GF-D8 (cell line): Measurements from ENCODE around the gene CLN5.
"Not testable (repeated sequence)": the region's sequence is repeated elsewhere in the genome, so short reads cannot be mapped to it uniquely, and the experiment has no call there.

ENCODE experiments used
- DNase-seq: peaks from one replicate; lab custom pipeline; 2025; lab: John Stamatoyannopoulos, UW

CLN5 gene

DNA sequence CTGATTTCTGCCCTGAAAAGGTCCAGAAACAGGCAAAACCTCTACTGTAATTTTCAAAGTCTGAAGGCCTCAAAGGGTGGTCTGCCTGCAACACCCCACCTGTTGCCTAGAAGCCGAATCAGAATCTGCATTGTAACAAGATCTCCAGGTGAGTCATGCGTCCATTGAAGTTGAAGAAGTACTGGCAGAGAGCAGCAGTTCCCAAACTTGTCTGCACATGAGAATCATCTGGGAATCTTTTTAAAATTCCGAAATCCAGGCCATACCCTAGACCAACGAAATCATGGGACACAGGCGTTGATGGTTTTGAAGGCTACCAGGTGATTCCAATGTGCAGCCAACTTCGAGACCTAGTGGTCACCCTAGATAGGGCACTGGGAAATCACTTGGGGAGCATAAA lies 16.0 kb upstream of the CLN5 start:
- no peak for DNase-seq

DNA sequence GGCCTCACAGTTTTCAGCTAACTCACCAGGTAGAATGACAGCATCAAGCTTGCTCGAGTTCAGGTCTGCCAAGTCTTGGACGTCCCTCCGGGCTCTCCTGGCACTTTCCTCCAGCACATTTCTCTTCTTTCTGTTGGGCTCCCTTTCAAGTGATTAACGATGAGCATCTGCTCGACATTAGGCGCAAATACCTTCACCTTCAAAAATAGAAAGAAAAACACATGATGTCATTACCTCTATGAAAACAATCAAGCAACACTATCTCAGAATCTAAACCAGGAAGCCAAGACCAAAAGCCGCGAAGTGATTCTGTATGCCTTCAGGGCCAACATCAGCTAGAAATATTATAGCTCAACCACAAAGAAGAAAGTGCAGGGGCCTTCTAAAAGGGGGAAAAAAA lies 15.4 kb upstream of the CLN5 start:
- DNase-seq, result no peak

DNA sequence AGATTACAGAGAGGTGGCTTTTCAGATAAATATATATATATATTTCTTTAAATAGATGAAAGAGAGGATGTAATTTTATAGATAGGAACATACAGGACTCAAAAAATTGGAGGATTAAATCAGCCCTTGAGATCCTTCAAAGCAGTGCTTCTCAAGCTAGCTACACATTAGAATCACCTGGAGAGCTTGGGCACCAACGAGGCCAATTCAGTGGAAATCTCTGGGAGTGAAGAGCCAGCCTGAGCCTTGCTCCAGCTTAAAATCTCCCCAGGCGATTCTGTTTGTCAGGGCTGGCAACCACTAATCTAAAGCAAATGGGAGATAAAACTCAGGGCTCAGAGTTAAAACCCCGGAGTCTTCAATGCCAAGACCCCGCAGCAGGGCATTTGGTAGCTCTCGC lies 15.0 kb upstream of the CLN5 start:
- DNase-seq, result no peak

DNA sequence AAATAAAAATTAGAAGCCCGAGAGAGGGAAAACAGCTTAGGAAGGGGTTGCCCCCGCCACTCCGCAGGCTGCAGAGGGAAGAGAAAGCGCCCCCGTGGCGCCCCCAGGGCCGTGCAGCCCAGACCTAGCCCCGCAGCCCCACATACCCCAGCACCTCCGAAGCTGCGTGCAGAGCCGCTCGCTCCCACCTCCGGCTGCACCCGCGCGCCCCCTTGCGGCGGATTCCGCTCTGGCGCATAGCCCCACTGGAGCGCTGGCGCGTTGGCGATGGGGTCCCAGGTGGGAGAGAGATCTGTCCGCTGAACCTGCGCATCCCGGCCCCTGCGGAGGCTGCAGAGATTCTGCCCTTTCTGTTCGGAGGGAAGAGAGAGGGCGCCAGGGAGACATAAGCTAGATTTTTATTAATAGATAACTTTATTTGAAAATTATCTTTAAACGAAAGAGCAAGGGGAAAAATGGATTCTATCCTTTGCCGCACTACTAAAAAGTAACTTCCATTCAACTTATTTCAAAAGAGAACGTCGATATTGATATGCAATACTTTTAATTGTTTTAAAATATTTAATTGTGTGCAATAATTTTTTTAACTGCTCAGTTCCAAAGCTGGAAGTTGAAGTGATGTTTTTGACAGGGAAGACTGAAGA lies 11.7 kb upstream of the CLN5 start:
- DNase-seq, result no peak

DNA sequence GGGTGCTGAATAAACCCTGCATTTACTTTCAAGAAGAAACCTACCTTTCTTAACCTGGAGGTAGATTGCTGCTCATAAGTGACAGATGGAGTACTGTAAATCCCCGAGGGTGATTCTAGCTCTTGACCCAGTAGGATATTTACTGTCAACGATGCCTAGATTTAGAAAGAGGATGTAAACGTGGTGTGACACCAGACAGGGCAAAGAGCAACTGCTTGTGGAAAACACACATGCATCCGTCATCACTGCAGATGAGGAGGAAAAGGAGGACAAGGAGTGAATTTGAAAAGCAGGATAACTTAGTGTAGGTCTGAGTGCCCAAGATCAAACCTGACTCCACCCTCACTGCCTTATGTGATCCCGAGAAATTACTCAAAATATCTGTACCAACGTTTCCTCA lies 9.8 kb upstream of the CLN5 start:
- DNase-seq, result no peak

DNA sequence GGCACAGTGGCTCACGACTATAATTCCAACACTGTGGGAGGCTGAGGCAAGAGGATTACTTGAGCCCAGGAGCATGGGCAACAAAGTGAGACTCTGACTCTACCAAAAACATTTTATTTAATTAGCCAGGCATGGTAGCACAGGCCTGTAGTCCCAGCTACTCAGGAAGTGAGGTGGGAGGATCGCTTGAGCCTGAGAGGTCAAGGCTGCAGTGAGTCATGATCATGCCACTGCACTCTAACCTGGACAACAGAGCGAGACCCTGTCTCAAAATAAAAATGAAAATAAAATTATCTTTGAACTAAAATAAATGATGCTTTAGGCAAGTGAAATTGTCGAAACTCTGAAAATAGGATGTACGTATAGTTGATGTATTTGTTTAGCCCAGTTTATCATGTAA lies 8.2 kb upstream of the CLN5 start:
- no peak for DNase-seq

DNA sequence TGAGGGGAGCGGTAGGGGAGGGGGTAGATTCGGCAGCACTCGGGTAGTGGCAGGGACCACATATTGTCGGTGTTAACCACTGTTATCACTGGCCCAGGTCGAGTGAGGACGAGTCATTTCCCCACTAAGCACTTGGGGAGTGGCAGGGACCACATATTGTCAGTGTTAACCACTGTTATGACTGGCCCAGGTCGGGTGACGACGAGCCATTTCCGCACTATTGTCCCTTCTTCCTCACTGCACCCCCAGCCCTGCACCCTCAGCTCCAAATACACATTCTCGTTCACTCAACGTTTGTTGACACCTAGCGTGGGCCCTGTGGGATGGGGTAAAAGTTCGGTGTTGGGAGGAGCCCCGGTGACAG lies 467 bp upstream of the CLN5 start:
- DNase-seq, result no peak

DNA sequence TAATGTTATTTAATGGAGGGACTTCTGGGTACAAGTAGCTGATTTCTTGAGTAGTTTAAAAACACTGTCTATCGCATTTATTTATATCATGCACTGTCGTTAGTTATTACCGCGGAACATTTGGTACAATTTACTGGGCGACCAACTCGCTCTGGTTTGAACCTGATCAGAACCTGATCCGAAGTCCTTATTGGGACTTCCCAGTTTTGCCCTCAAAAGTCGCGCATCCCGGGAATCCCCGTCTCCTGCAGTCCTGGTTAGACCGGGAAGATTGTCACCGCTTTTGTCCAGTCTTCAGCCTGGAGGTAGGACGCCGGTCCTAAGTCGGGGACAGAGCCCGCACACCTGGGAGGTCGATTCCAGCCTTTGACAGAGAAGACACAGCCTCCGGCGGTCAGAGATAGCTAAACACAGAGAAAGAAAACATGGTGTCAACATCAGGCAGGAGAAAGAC lies 694 bp downstream of the CLN5 start:
- DNase-seq, result no peak

DNA sequence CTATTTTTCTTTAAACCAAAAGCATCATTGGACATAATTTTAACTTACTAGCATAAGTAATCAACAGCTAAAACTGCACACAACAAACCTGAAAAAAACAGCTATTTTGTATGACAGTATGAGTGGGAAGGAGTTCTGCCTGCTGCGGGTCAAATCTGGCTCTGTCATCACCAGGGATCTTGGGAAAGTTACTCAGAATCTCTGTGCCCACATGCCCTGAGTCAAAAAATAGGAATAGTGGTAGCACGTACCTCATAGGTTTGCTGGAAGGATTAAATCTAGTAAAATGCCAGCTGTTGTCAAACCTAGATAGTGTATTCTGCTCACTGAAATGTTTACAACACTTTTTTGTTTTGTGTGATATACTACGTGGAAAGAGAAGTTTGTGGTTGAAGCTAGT lies 1.1 kb downstream of the CLN5 start:
- DNase-seq, result no peak

DNA sequence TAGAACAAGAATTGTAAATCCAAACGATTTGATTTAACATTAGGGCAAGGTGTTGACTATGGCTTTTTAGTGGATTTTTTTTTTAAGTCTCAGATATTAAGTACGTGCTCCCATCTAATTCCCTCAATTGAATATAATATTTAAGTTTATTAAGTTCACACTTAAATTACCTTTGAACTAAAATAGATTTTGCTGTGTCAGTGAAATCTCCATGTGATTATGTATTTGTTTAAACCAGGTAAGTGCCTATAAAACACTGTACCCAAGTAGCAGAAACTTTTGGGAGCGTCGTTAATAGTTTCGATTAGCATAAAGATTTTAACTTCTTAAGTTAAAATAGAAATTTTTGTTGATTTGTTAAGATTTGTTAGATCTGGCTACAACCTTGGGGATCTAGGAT lies 1.6 kb downstream of the CLN5 start:
- no peak for DNase-seq

DNA sequence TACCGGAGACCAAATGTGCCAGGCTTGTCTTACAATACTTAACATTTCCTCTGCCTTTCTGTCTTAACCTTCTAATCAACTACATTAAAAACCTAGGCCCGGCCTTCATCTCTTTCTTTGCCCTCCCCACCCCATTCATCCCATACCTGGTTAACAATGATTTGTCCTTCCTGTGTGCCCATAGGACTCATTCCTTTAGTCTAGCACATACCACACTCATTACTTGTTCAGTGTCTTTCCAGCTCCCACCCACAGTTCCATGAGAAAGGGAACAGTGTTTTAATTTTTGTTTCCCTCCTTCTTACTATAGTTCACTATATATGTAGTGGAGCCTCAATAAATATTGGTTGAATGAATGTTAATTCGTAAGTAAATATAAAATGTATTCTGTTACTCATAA lies 2.4 kb downstream of the CLN5 start:
- no peak for DNase-seq

DNA sequence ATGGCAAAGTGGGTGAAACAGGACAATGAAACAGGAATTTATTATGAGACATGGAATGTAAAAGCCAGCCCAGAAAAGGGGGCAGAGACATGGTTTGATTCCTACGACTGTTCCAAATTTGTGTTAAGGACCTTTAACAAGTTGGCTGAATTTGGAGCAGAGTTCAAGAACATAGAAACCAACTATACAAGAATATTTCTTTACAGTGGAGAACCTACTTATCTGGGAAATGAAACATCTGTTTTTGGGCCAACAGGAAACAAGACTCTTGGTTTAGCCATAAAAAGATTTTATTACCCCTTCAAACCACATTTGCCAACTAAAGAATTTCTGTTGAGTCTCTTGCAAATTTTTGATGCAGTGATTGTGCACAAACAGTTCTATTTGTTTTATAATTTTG lies 8.6 kb downstream of the CLN5 start:
- DNase-seq, result no peak

DNA sequence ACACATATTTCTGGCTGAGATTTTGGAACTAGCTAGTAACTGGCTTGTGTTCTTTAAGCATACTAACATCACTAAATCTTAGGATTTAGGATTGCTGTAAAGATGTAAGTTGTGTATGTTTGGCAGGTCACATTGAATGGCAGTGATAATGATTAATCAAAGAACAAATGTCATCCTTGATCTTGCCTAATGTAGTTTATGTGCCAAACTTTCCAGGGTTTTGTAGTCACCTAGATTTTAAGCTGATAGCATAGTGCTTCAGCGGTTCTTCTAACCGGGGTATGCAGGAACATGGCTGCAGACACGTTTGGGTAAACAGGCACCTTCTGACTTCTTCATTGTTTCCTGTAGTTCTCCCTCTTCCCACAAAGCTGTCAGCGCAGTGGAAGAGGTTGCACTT lies 9.7 kb downstream of the CLN5 start:
- DNase-seq, result no peak

DNA sequence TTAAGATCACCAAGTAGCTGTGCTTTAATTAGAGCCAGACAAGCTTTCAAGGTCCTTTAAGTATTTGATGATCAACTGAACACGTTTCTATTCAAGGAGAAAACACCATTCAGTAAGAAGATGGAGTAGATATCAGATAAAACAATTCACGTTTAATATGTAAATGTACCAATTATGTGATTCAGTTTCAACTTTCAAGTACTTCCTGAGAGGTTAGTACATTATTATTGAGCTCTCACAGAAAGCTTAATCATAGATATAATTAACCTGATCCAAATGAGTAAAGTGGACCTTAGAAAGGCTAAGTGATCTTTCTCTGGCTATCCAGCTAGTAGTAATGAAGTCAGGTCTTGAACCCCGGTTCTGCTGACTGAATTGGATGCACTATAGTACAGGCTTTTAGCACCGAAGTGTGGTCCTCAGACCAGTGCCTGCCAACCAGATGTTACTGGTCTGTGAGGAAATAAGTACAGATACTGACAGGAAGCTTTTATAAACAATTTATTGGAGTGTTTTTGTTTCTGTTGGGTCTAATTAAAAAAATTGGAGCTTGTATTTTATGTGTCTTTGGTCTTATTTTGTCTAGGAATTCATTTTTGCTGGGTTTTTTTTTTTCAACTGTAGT lies 10.2 kb downstream of the CLN5 start:
- DNase-seq, result no peak

DNA sequence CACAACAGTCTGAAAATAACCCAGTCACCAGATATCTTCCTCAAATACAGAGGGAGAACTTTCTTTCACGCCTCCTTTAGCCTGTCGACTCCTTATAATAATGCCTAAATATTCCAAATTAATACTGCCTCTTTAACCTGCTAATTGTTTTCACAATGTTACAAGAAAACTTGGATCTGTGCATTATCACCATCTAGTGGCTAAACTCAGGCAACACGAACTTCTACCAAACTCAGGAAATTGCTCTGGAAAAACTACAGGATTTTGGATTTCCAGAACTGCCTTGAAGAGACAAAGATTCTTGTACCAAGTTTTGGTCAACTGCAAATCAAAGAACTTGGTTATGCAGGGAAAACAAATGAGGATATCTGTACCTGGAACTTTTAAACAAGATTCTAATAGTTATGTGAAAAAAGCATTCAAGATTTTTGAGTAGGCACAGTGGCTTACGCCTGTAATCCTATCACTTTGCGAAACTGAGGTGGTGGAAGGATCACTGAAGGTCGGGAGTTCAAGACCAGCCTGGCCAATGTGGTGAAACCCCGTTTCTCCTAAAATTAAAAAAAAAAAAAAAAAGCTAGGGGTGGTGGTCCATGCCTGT lies 10.8 kb downstream of the CLN5 start:
- no peak for DNase-seq

DNA sequence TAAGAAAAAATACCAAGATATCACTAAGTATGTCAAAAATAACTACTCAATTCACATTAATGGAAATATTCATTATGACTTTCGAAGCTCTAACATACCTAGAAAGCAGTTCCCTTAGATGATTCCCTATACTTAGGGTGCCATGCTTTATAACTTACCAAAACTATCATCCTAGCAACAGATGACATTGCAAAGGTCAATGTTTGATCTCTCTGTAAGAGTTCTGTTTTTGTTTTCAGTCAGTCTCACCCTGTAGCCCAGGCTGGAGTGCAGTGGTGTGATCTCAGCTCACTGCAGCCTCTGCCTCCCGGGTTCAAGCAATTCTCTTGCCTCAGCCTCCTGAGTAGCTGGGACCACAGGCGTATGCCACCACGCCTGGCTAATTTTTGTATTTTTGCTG lies 16.5 kb downstream of the CLN5 start:
- DNase-seq, result not testable (repeated sequence)

DNA sequence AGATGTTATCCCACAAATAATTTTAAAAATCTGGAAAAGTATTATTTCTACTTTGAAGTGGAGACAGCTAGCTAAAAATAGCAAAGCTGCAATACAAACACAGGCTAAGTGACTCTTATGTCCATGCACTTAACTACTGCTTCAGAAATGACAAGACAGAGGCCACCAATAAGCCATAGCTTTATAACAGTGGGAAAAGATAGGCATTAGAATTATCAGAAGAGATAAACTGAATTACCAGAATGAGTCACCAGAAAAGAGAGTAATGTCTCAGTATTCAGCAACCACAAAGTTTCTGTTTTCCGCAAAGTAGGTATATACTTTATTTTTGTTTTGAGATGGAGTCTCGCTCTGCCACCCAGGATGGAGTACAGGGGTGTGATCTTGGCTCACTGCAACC lies 17.1 kb downstream of the CLN5 start:
- DNase-seq, result no peak

DNA sequence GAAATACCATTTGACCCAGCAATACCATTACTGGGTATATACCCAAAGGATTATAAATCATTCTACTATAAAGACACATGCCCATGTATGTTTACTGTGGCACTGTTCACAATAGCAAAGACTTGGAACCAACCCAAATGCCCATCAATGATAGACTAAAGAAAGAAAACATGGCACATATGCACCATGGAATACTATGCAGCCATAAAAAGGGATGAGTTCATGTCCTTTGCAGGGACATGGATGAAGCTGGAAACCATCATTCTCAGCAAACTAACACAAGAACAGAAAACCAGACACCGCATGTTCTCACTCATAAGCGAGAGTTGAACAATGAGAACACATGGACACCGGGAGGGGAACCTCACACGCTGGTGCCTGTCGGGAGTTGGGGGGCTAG lies 17.8 kb downstream of the CLN5 start:
- not testable (repeated sequence) for DNase-seq

DNA sequence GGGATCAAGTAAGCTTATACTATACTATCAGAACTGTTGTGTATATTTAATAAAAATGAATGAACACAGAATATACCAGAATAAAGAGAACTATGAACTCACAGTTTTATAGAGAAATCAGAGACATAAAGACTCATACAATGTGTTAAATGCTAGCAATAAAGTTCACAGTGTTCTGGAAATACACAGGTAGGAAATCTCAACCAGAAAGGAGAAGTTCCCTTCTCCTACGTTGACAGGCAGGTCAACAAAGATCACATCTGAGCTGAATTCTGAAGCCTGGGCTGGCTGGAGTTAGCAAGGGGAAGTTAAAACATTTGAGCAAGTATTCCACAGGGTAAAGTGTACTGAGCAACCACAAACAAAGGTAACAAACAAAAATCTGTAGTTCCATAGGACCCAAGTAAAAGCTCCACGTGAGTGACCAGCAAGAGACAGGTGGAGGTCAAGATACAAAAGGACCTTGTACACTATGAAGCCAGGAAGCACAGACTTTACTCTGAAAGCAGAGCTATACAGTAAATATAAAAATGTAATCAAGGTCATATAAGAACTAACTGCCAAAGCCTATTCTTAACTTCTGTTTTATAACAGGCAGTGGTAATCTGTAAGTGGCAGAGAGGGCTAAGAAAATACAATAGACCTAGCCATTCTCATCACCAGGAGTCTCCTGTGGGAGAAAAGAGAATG lies 22.1 kb downstream of the CLN5 start:
- no peak for DNase-seq

DNA sequence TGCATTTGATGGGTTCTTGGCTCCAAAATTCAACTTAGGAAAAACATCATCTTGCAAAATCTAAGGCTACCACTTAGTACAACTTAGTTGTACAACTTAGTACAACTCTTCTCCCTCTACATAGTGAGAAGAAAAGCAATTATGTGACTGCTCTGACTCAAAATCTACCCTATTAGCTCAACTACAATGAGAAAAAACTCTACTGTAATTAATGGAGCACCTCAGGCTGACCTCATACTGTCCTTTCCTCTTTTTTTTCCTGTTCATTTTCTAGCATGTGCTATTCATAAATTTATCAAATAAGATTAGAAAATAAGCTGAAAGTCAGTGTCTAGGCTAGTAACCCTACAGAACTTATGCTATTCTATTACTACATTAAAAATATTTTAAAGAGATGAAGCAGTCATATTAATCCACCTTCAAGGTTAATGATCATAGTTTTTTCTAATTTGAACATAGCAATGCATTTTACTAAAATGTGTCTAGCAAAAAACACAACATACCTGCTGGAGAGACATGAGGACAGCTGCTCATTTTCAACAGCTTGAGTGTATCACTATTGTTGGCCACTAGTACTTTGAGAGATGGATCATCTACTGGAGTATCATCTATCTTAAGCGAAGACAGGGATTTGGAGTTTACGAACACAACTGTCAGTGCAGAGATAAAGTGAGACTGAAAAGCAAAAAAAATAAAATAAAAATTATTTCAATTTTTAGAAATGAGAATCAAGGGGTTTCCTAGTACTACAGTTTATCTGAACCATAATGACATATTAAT lies 23.2 kb downstream of the CLN5 start:
- DNase-seq, result no peak

DNA sequence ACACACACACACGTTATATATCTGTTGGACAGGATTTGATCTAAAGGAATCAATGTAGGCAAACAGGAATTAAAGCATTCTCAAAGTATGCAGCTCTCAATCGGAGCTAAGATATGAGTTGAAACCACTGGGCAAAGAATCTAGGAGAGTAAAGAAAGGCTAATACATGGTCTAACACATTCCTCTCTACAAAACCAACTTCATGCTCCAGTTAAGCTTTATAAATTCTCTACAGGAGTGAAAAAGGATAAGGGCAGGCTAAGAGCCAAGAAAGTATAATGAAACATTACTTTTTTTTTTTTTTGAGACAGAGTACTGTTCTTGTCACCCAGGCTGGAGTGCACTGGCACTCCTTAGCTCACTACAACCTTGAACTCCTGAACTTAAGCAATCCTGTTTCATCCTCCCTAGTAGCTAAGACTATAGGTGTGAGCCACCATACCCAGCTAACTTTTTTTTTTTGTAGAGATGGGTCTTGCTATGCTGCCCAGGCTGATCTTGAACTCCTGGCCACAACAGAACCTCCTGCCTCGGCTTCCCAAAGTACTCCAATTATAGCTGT lies 24.5 kb downstream of the CLN5 start:
- no peak for DNase-seq
